HepG2 (cell line): ENCODE measurements around the gene ZNF8. TPM values are rescaled to one million over a fixed set of nuclear protein-coding genes. Genes with fewer than 3 reads are reported as not detected.

Experiments used
- DR1 ChIP-seq: sonication (generic); formaldehyde crosslinking; IDR thresholded peaks from 2 replicates; pipeline ENCODE4 v1.8.0; 2021; ENCODE audit warnings: mild to moderate bottlenecking, missing genetic modification reagents, inconsistent platforms
- HDAC1 ChIP-seq: sonication (generic); formaldehyde crosslinking; IDR thresholded peaks from 2 replicates; pipeline ENCODE4 v1.5.1; 2020; ENCODE audit warnings: mild to moderate bottlenecking, missing genetic modification reagents
- HMG20A ChIP-seq: IDR thresholded peaks from 2 replicates; pipeline ENCODE4 v1.6.1; 2016; ENCODE audit warnings: borderline replicate concordance
- HNRNPLL ChIP-seq: fragments of 200-400 bp; formaldehyde crosslinking; IDR thresholded peaks from 2 replicates; pipeline ENCODE4 v1.6.1; 2017; ENCODE audit warnings: mild to moderate bottlenecking, low read depth, low read length; ENCODE audit not compliant: poor library complexity, severe bottlenecking
- HOXD1 ChIP-seq: sonication (generic); formaldehyde crosslinking; IDR thresholded peaks from 2 replicates; pipeline ENCODE4 v1.5.0; 2020; ENCODE audit warnings: missing genetic modification reagents
- MAZ ChIP-seq, 2 experiments: sonication (generic) in 1 of 2; formaldehyde crosslinking in 1 of 2; IDR thresholded peaks; 2 replicates each; pipeline versions ENCODE4 v1.5.0 to v1.6.1; 2012 to 2020; ENCODE audit warnings: low read depth in 2 of 2, mild to moderate bottlenecking in 2 of 2, borderline replicate concordance in 1 of 2, improper control_type of control experiment in 1 of 2, low read length in 1 of 2, missing genetic modification reagents in 1 of 2, moderate library complexity in 1 of 2
- RFXANK ChIP-seq: IDR thresholded peaks from 2 replicates; pipeline ENCODE4 v1.6.1; 2016
- SRSF4 ChIP-seq: fragments of 200-400 bp; formaldehyde crosslinking; IDR thresholded peaks from one replicate; pipeline ENCODE4 v1.6.1; 2018; ENCODE audit warnings: mild to moderate bottlenecking, low read depth, low read length, moderate library complexity; ENCODE audit not compliant: poor library complexity, severe bottlenecking
- TAF15 ChIP-seq: fragments of 200-400 bp; formaldehyde crosslinking; IDR thresholded peaks from one replicate; pipeline ENCODE4 v1.6.1; 2018; ENCODE audit warnings: mild to moderate bottlenecking, low read depth, low read length; ENCODE audit not compliant: poor library complexity, severe bottlenecking
- THAP9 ChIP-seq: sonication (generic); formaldehyde crosslinking; IDR thresholded peaks from 2 replicates; pipeline ENCODE4; 2020; ENCODE audit warnings: missing genetic modification reagents, mild to moderate bottlenecking, borderline replicate concordance
- TSC22D2 ChIP-seq: sonication (generic); formaldehyde crosslinking; IDR thresholded peaks from 2 replicates; pipeline ENCODE4 v1.5.1; 2020; ENCODE audit warnings: missing genetic modification reagents, mild to moderate bottlenecking, borderline replicate concordance
- ZBTB20 ChIP-seq: sonication (generic); formaldehyde crosslinking; IDR thresholded peaks from 2 replicates; pipeline ENCODE4 v1.8.1; 2023; ENCODE audit warnings: missing genetic modification reagents, low read depth, mild to moderate bottlenecking, borderline replicate concordance
- ZFP90 ChIP-seq: sonication (generic); formaldehyde crosslinking; IDR thresholded peaks from 2 replicates; pipeline ENCODE4 v1.8.0; 2022; ENCODE audit warnings: missing genetic modification reagents, mild to moderate bottlenecking, inconsistent platforms, borderline replicate concordance
- ZKSCAN1 ChIP-seq: fragments of 150-350 bp; IDR thresholded peaks from 2 replicates; pipeline ENCODE4 v1.6.1; 2014; ENCODE audit warnings: low read length
- ZKSCAN8 ChIP-seq: IDR thresholded peaks from 2 replicates; pipeline ENCODE4 v1.6.1; 2016; ENCODE audit warnings: borderline replicate concordance, missing genetic modification reagents, missing compliant biosample characterization
- ZNF24 ChIP-seq: fragments of 450-650 bp; IDR thresholded peaks from 2 replicates; pipeline ENCODE4 v1.6.1; 2017; ENCODE audit warnings: antibody characterized with exemption, mild to moderate bottlenecking
- ZNF251 ChIP-seq: sonication (generic); formaldehyde crosslinking; IDR thresholded peaks from 2 replicates; pipeline ENCODE4 v1.9.0; 2021; ENCODE audit warnings: mild to moderate bottlenecking, missing genetic modification reagents
- ZNF292 ChIP-seq: sonication (generic); formaldehyde crosslinking; IDR thresholded peaks from 2 replicates; pipeline ENCODE4 v1.8.1; 2022; ENCODE audit warnings: mild to moderate bottlenecking, low read depth, missing genetic modification reagents, borderline replicate concordance
- ZNF431 ChIP-seq: sonication (generic); formaldehyde crosslinking; IDR thresholded peaks from 2 replicates; pipeline ENCODE4 v1.9.0; 2022; ENCODE audit warnings: missing genetic modification reagents, low read depth, mild to moderate bottlenecking, borderline replicate concordance
- ZNF446 ChIP-seq: sonication (generic); formaldehyde crosslinking; IDR thresholded peaks from 2 replicates; pipeline ENCODE4 v1.5.0; 2020; ENCODE audit warnings: mild to moderate bottlenecking, missing genetic modification reagents
- ZNF816 ChIP-seq: sonication (generic); formaldehyde crosslinking; IDR thresholded peaks from 2 replicates; pipeline ENCODE4 v1.8.0; 2022; ENCODE audit warnings: missing genetic modification reagents, mild to moderate bottlenecking, borderline replicate concordance
- polyA plus RNA-seq, 8 experiments: library from polyadenylated mRNA; depleted of rRNA in 3 of 8; stranded (reverse) in 7 of 8; unstranded in 1 of 8; fragments of >200 nt; fragmentation: Illumina TruSeq in 4 of 8; extraction: Trizol in 4 of 8; gene quantifications; 2 replicates each; pipeline versions ENCODE4 v1.2.1 to v1.2.3, GENCODE V29; 2011 to 2016; ENCODE audit warnings: low read depth in 4 of 8, missing spikeins in 1 of 8, mixed read lengths in 1 of 8; ENCODE audit not compliant: insufficient read depth in 1 of 8
- total RNA-seq, 5 experiments: library from RNA; depleted of rRNA; stranded (reverse); fragments of >200 nt; fragmentation: Illumina TruSeq; extraction: Trizol; gene quantifications; 2 replicates each; pipeline ENCODE4 v1.2.3, GENCODE V29; 2016; ENCODE audit warnings: low read depth in 1 of 5
- TF ChIP-seq, protein P1 (sequence below): sonication (generic); formaldehyde crosslinking; IDR thresholded peaks from 2 replicates; pipeline ENCODE4 v1.5.0; 2020; ENCODE audit warnings: mild to moderate bottlenecking, missing genetic modification reagents
- TF ChIP-seq, protein P2 (sequence below): sonication (generic); formaldehyde crosslinking; IDR thresholded peaks from 2 replicates; pipeline ENCODE4 v1.5.0; 2020; ENCODE audit warnings: missing genetic modification reagents
- TF ChIP-seq, protein P3 (sequence below): sonication (generic); formaldehyde crosslinking; IDR thresholded peaks from 2 replicates; pipeline ENCODE4 v1.4.0; 2020; ENCODE audit warnings: missing genetic modification reagents

ZNF8 gene
- total and polyA plus RNA-seq, 2 of the 13 experiments (the other 11 are each of a cell fraction or from before 2014, with no cell fraction given), result 3.1 to 3.3 TPM

DNA sequence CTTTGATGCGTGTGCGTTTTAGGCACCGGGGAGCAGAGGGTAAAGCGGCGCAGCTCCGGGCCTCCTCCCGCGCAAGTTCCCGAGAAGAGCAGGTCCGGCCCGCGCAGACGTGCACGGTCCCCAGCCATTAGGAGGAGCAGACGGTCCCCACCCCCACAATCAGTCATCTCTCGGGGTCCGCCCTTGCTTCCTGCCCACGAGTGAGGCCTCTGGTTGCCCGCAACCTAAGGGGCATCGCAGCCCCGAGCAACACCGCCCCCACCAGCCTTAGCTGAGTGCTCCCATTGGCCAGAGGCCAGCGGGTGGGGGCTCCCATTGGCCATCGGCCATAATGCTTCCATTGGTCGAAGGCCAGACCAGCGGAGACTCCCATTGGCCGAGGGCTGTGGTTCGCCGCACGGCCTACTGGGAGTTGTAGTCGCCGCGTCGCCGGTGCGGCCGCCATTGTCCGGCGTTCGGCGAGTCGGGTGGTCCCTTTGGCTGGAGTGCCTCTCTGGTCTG, at the start of gene ZNF8 (continued):
- peak; percentile 69; the same call in 1 of the 2 replicates for TF ChIP-seq THAP9 (CRISPR knock-in tag)
- no peak for TF ChIP-seq ZNF24
- TF ChIP-seq MAZ (IDR thresholded peaks at IDR 0.05; ENCODE audit: borderline replicate concordance, low read depth, low read length), result peak; percentile 89
- peak; percentile 86 for TF ChIP-seq MAZ (CRISPR knock-in tag; IDR thresholded peaks at IDR 0.05; ENCODE audit: low read depth)
- no peak; the same call in 1 of the 2 replicates for TF ChIP-seq ZNF816 (CRISPR knock-in tag)
- no peak for TF ChIP-seq ZKSCAN8
- TF ChIP-seq ZNF292 (CRISPR knock-in tag), result no peak
- TF ChIP-seq HNRNPLL, result peak; percentile 92
- TF ChIP-seq, protein P1, sequence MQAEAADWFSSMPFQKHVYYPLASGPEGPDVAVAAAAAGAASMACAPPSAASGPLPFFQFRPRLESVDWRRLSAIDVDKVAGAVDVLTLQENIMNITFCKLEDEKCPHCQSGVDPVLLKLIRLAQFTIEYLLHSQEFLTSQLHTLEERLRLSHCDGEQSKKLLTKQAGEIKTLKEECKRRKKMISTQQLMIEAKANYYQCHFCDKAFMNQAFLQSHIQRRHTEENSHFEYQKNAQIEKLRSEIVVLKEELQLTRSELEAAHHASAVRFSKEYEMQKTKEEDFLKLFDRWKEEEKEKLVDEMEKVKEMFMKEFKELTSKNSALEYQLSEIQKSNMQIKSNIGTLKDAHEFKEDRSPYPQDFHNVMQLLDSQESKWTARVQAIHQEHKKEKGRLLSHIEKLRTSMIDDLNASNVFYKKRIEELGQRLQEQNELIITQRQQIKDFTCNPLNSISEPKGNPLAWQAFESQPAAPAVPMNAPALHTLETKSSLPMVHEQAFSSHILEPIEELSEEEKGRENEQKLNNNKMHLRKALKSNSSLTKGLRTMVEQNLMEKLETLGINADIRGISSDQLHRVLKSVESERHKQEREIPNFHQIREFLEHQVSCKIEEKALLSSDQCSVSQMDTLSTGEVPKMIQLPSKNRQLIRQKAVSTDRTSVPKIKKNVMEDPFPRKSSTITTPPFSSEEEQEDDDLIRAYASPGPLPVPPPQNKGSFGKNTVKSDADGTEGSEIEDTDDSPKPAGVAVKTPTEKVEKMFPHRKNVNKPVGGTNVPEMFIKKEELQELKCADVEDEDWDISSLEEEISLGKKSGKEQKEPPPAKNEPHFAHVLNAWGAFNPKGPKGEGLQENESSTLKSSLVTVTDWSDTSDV (CRISPR knock-in tag), result peak; percentile 50; the same call in 1 of the 2 replicates
- TF ChIP-seq ZNF431, result no peak
- TF ChIP-seq ZNF251 (CRISPR knock-in tag), result no peak
- TF ChIP-seq, protein P2, sequence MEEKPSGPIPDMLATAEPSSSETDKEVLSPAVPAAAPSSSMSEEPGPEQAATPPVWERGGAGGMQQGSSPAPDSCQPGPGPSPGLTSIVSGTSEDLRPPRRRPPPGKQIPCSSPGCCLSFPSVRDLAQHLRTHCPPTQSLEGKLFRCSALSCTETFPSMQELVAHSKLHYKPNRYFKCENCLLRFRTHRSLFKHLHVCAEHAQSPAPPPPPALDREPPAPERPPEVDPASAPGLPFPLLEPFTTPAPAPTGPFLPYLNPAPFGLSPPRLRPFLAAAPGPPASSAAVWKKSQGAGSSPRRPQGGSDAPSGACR, result no peak
- no peak for TF ChIP-seq ZKSCAN1
- no peak for TF ChIP-seq HMG20A (CRISPR knock-in tag)
- no peak for TF ChIP-seq HOXD1 (CRISPR knock-in tag)
- TF ChIP-seq RFXANK (CRISPR knock-in tag), result peak; percentile 65; the same call in 1 of the 2 replicates
- no peak for TF ChIP-seq SRSF4
- TF ChIP-seq HDAC1, result peak; percentile 80
- TF ChIP-seq, protein P3, sequence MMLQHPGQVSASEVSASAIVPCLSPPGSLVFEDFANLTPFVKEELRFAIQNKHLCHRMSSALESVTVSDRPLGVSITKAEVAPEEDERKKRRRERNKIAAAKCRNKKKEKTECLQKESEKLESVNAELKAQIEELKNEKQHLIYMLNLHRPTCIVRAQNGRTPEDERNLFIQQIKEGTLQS (CRISPR knock-in tag), result no peak
- no peak; the same call in 1 of the 2 replicates for TF ChIP-seq TSC22D2 (CRISPR knock-in tag)
- no peak for TF ChIP-seq TAF15
- no peak for TF ChIP-seq ZFP90 (CRISPR knock-in tag)
- TF ChIP-seq ZBTB20 (CRISPR knock-in tag), result no peak; the same call in 1 of the 2 replicates
- TF ChIP-seq DR1 (CRISPR knock-in tag), result peak; percentile 75; the same call in 1 of the 2 replicates
- TF ChIP-seq ZNF446 (CRISPR knock-in tag), result peak; percentile 79; the same call in 1 of the 2 replicates
